ENCODE results near the gene STIP1.
A peak's percentile ranks its signal among the peaks of the same experiment; 100 is the strongest.

The STIP1 gene

DNA sequence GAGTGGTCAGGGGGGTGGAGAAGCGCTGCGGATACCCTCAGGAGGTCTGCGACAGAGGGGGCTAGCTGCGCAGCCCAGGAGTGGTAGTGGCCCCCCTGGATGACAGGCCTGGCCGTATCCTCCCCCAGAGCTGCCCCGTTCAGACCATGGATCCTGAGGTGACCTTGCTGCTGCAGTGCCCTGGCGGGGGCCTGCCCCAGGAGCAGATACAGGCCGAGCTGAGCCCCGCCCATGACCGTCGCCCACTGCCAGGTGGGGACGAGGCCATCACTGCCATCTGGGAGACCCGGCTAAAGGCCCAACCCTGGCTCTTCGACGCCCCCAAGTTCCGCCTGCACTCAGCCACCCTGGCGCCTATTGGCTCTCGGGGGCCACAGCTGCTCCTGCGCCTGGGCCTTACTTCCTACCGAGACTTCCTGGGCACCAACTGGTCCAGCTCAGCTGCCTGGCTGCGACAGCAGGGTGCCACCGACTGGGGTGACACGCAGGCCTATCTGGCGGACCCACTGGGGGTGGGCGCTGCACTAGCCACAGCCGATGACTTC, 40.6 kb downstream of the STIP1 start:
- Histone ChIP-seq H3K4me3 (peak overlapping the region; percentile 99), H3K36me3 (ENCODE audit: insufficient read depth, low read length) (no peaks in the 10 kb centered on the region), H3K27ac (no peak overlapping the region), H3K9me3 (ENCODE audit: low read depth, low read length) (no peaks in the 10 kb centered on the region), H3K9ac (ENCODE audit: insufficient read length) (peak overlapping the region; percentile 88)
- DNase-seq (ENCODE audit: low read depth, low spot score) = no peak
- TF ChIP-seq EZH2 (IDR thresholded peaks at IDR 0.05) (no peak), POLR2AphosphoS5 (IDR thresholded peaks at IDR 0.05; ENCODE audit: borderline replicate concordance, low read depth, low read length) (no peak), FOXP2 (optimal IDR thresholded peaks at IDR 0.05; ENCODE audit: control extremely low read depth, extremely low read length, insufficient read depth) (no peak)

DNA sequence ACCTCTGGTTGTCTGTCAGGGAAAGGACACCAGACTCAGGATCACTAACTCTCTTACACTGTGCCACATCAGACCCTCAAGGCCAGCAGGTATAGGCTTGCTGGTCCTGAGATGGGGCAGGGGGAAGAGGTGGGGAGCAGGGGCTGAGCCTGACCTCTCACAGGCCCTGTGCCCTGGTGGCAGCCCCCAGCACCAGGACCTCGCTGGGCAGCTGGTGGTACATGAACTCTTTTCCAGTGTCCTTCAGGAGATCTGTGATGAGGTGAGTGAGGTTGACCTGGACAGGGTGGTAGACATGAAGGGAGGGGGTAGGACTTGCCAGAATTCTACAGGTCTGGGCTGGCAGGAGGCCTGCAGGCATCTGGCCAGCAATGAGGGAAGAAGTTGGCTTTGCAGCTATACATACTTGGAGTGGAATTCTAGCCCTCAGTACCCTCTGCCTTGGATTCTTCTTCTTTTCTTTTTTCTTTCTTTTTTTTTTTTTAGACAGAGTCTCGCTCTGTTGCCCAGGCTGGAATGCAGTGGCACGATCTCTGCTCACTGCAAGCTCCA, 41.5 kb downstream of the STIP1 start:
- Histone ChIP-seq H3K27ac (no peak overlapping the region), H3K4me3 (peak overlapping the region; percentile 99), H3K36me3 (ENCODE audit: insufficient read depth, low read length) (no peaks in the 10 kb centered on the region), H3K9ac (ENCODE audit: insufficient read length) (peak overlapping the region; percentile 88), H3K9me3 (ENCODE audit: low read depth, low read length) (no peaks in the 10 kb centered on the region)
- TF ChIP-seq EZH2 (IDR thresholded peaks at IDR 0.05) (no peak), POLR2AphosphoS5 (IDR thresholded peaks at IDR 0.05; ENCODE audit: borderline replicate concordance, low read depth, low read length) (no peak), FOXP2 (optimal IDR thresholded peaks at IDR 0.05; ENCODE audit: control extremely low read depth, extremely low read length, insufficient read depth) (no peak)
- no peak for DNase-seq (ENCODE audit: low read depth, low spot score)

- H3K4me3 ChIP-seq = no peak overlapping the region
- TF ChIP-seq FOXP2 (optimal IDR thresholded peaks at IDR 0.05; ENCODE audit: control extremely low read depth, extremely low read length, insufficient read depth) (no peak), POLR2AphosphoS5 (IDR thresholded peaks at IDR 0.05; ENCODE audit: borderline replicate concordance, low read depth, low read length) (no peak), EZH2 (IDR thresholded peaks at IDR 0.05) (no peak)
These were observed 43.2 kb downstream of the STIP1 start for GRCh38 chr11:64229090-64229743.

GRCh38 chr11:64229744-64230170, 43.8 kb downstream of the STIP1 start:
- peak overlapping the region; percentile 94 for H3K4me3 ChIP-seq
- H3K27ac ChIP-seq = peak overlapping the region; percentile 50; the same call in 1 of the 2 replicates
- DNase-seq (ENCODE audit: low read depth, low spot score) = no peak
- peak overlapping the region; percentile 71 for H3K9ac ChIP-seq (ENCODE audit: insufficient read length)
- TF ChIP-seq EZH2 (IDR thresholded peaks at IDR 0.05) (no peak), POLR2AphosphoS5 (IDR thresholded peaks at IDR 0.05; ENCODE audit: borderline replicate concordance, low read depth, low read length) (no peak), FOXP2 (optimal IDR thresholded peaks at IDR 0.05; ENCODE audit: control extremely low read depth, extremely low read length, insufficient read depth) (no peak)
- no peaks in the 10 kb centered on the region for H3K36me3 ChIP-seq (ENCODE audit: insufficient read depth, low read length)
- H3K9me3 ChIP-seq (ENCODE audit: low read depth, low read length) = no peaks in the 10 kb centered on the region

More at GRCh38 chr11:64229090-64229743, 43.2 kb downstream of the STIP1 start:
- no peaks in the 10 kb centered on the region for H3K9me3 ChIP-seq (ENCODE audit: low read depth, low read length)
- DNase-seq (ENCODE audit: low read depth, low spot score) = no peak
- H3K27ac ChIP-seq = no peak overlapping the region
- H3K9ac ChIP-seq (ENCODE audit: insufficient read length) = no peak overlapping the region
- no peaks in the 10 kb centered on the region for H3K36me3 ChIP-seq (ENCODE audit: insufficient read depth, low read length)

- H3K27ac ChIP-seq = peak within 1 kb of the TSS; percentile 50; the same call in 1 of the 2 replicates
These were observed 44.4 kb downstream of the STIP1 start, which contains the start of gene DNAJC4 for GRCh38 chr11:64230171-64230984. DNAJC4 (plus strand) TSS chr11:64230548; CDS start chr11:64230855, 307 bp downstream.

DNA sequence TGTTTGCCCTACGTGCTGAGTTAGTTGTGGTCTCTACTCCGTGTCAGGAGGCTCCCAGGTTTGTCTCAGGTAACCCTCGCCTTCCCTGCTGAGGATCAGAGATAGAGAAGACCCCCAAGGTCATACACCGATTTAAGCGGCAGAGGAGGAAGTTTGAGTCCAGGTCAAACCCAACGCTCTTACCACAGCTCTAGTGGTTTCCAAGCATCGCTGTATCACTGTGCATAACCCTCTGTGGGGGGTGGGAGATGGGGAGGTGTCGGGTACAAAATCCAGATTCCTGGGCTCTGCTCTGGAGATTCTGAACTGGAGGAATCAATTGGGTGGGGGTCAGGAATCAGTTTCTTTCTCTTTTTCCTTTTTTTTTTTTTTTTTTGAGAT, 45.0 kb downstream of the STIP1 start:
- Histone ChIP-seq H3K27ac (0 out of 2 replicates have a peak overlapping the region, but pooled peaks have one; percentile 50), H3K9me3 (ENCODE audit: low read depth, low read length) (no peaks in the 10 kb centered on the region), H3K9ac (ENCODE audit: insufficient read length) (peak overlapping the region; percentile 71), H3K4me3 (peak overlapping the region; percentile 94), H3K36me3 (ENCODE audit: insufficient read depth, low read length) (no peaks in the 10 kb centered on the region)
- TF ChIP-seq FOXP2 (optimal IDR thresholded peaks at IDR 0.05; ENCODE audit: control extremely low read depth, extremely low read length, insufficient read depth) (no peak), POLR2AphosphoS5 (IDR thresholded peaks at IDR 0.05; ENCODE audit: borderline replicate concordance, low read depth, low read length) (no peak), EZH2 (IDR thresholded peaks at IDR 0.05) (no peak)
- no peak for DNase-seq (ENCODE audit: low read depth, low spot score)

More at GRCh38 chr11:64230171-64230984, 44.4 kb downstream of the STIP1 start, which contains the start of gene DNAJC4:
- TF ChIP-seq FOXP2 (optimal IDR thresholded peaks at IDR 0.05; ENCODE audit: control extremely low read depth, extremely low read length, insufficient read depth) (no peak), POLR2AphosphoS5 (IDR thresholded peaks at IDR 0.05; ENCODE audit: borderline replicate concordance, low read depth, low read length) (peak; percentile 78), EZH2 (IDR thresholded peaks at IDR 0.05) (no peak)
- Histone ChIP-seq H3K4me3 (peak within 1 kb of the TSS; percentile 94), H3K9ac (ENCODE audit: insufficient read length) (peak within 1 kb of the TSS; percentile 71), H3K9me3 (ENCODE audit: low read depth, low read length) (no peaks in the 10 kb centered on the region), H3K36me3 (ENCODE audit: insufficient read depth, low read length) (no peaks in the 10 kb centered on the region)
- DNase-seq (ENCODE audit: low read depth, low spot score) = peak; percentile 47

- H3K36me3 ChIP-seq (ENCODE audit: insufficient read depth, low read length) = no peaks in the 10 kb centered on the region
- no peaks in the 10 kb centered on the region for H3K9me3 ChIP-seq (ENCODE audit: low read depth, low read length)
- H3K27ac ChIP-seq = no peak overlapping the region
- no peak overlapping the region for H3K4me3 ChIP-seq
- no peak for TF ChIP-seq POLR2AphosphoS5 (IDR thresholded peaks at IDR 0.05; ENCODE audit: borderline replicate concordance, low read depth, low read length)
- TF ChIP-seq EZH2 (IDR thresholded peaks at IDR 0.05) = no peak
- no peak for TF ChIP-seq FOXP2 (optimal IDR thresholded peaks at IDR 0.05; ENCODE audit: control extremely low read depth, extremely low read length, insufficient read depth)
- no peak overlapping the region for H3K9ac ChIP-seq (ENCODE audit: insufficient read length)
- DNase-seq (ENCODE audit: low read depth, low spot score) = no peak
These were observed 45.6 kb downstream of the STIP1 start for GRCh38 chr11:64231546-64231945.

Measured in SK-N-MC (cell line).